ENCODE data around the gene DYRK1A.
"Not testable (repeated sequence)": the region's sequence is repeated elsewhere in the genome, so short reads cannot be mapped to it uniquely, and the experiment has no call there.

Gene DYRK1A

DNA sequence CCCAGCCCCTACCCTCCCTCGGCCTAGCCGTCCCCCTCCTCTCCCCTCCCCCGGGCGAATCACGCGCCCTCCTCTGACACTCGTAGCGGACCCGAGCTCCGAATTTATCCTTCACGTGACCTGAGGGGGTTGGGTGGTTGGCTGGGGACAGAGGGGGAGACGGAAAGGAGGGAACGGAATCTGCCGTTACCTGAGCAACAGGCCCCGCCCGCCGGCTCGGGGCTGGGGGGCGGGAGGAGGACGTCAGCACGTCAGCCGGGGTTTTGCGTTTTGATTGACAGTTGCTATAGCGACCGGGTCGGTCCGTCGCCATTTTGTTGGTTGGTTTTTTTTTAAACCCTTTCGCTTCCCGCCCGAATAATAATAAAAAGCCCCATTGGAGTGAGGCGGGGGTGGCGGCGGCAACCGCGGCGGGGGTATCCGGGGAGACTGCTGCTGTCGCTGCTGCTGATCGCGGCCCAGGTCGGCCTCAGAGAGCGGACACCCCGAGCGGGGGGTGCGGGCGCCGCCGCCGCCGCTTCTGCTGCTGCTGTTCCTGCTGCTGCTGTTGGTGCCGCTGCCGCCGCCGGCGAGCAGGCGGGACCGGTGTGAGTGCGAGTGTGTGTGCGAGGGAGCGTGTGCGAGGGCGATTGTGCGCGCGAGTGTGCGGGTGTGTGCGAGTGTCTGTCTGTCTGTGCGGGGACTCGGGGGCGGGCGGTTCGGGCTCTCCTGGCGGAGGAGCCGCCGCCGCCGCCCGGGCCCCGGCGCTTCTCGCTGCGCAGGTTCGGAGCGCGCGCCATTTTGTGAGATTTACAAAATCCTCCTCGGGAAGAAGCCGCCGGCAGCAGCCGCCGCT, at the start of gene DYRK1A:
DYRK1A (plus strand) TSS at position 292 of the 835 bp plus-strand sequence. CDS start 53,602 bp downstream, outside the sequence.
- DNase-seq, result peak; percentile 92

DNA sequence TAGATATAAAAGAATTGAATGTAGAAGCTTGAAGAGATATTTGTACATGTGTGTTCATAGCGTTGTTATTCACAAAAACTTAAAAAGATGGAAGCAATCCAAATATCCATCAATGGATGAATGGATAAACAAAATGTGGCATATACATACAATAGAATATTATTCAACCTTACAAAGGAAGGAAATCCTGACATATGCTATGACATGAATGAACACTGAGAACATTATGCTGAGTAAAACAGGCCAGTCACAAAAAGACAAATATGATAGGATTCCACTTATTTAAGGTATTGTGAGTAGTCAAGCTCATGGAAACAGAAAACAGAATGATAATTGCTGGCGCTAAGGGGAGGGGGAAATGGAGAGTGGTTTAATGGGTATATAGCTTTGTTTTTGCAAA, 47.0 kb upstream of the DYRK1A start:
- no peak for DNase-seq

DNA sequence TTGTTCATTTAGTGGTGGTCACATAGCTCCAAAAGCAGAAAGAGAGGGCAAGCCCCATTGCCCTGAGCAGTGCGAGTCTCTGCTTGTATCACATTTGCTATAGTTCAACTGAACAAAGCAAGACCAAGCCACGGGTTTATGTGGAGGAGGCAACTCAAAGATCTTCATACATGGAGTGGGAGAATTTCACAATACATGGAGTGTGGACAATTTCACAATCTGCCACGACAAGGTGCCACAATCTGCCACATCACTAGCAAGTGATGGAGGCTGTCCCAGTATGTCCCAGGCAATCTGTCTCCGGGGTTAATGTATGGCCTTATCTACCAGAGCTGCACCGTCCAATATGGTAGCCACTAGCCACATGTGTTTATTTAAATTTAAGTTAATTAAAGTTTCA, 44.5 kb upstream of the DYRK1A start:
- no peak for DNase-seq

DNA sequence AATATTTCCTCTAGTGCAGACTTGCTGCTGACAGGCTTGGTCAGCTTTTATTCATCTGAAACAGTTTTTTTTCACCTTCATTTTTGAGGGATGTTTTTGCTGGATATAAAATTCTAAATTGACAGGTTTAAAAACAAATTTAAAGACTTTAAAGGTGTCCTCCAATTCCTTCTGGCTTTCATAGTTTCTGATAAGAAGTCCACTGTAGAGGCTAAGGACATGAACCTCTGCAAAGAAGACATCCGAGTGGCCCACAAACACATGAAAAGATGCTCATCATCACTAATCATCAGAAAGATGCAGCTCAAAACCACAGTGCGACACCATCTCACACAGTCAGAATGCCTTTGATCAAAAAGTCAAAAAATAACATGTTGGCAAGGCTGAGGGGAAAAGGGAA, 42.0 kb upstream of the DYRK1A start:
- DNase-seq, result no peak

DNA sequence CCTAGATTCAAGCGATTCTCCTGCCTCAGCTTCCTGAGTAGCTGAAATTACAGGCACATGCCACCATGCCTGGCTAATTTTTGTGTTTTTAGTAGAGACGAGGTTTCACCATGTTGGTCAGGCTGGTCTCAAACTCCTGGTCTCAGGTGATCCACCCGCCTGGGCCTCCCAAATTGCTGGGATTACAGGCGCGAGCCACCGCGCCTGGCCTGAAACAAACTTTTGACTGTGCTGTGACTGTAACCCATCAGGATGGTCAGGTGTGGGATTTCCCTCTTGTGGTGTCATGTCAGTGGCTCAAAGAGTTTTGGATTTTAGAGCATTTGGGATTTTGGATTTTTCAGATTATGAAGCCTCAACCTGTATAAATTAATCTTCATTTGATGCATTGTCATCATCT, 38.4 kb upstream of the DYRK1A start:
- DNase-seq, result not testable (repeated sequence)

DNA sequence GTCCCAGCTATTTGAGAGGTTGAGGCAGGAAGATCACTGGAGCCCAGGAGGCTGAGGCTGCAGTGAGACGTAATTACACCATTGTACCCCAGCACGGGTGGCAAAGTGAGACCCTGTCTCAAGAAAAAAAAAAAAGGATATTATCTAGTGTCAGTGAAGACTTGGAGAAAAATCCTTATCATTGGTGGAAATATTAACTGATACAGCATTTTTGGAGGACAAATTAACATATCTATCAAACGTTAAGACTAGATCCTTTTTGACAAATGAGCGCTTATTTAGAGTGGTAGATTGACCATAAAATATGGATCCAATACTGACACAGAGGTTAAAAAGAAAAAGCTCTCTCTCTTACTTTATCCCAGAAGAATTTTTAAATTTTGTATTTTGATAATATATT, 35.2 kb upstream of the DYRK1A start:
- DNase-seq, result no peak

GRCh38 chr21:37335053-37335452, 31.5 kb upstream of the DYRK1A start:
- DNase-seq, result no peak

- no peak for DNase-seq
Measured at GRCh38 chr21:37337179-37337578, 29.4 kb upstream of the DYRK1A start.

GRCh38 chr21:37337831-37338230, 28.7 kb upstream of the DYRK1A start:
- DNase-seq, result no peak

- DNase-seq, result no peak
Measured at GRCh38 chr21:37338671-37339551, 27.7 kb upstream of the DYRK1A start.

DNA sequence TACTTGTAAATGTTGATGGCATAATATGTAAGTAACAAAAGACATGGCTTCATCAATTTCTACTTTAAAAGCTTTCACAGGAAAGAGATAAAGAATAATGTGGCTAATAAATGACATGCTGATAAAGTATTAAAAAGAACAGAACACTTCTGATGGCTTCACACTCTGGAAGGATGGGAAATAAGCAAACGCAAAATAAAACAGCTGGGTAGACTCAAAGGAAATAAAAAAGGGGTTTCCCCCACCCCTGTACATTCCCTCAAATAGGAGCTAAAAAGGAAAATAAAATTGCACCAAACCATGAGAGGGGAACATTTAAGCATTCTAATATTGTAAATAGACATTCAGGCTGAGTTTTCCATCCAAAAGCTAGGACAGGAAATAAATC, 27.0 kb upstream of the DYRK1A start:
- no peak for DNase-seq

GRCh38 chr21:37341254-37341960, 25.2 kb upstream of the DYRK1A start:
- DNase-seq, result no peak

- DNase-seq, result no peak
Measured at GRCh38 chr21:37342046-37342632, 24.4 kb upstream of the DYRK1A start.

- no peak for DNase-seq
Measured at GRCh38 chr21:37346841-37347430, 19.6 kb upstream of the DYRK1A start.

DNA sequence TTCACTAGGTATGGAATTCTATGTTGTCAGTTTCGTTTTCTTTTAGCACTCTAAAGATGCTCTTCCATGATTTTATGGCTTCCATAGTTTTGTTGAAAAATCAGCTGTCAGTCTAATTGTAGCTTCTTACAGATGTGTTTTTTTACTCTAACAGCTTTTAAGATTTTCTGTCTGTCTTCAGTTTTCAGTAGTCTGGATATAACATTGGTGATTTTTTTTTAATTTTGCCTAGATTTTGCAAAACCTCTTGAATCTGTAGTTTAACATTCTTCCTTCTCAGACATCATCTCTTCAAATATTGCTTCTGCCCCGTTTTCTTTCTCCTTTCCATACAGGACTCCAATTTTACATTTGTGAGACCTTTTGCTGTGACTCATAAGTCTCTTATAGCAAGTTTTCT, 17.9 kb upstream of the DYRK1A start:
- peak; percentile 9 for DNase-seq

DNA sequence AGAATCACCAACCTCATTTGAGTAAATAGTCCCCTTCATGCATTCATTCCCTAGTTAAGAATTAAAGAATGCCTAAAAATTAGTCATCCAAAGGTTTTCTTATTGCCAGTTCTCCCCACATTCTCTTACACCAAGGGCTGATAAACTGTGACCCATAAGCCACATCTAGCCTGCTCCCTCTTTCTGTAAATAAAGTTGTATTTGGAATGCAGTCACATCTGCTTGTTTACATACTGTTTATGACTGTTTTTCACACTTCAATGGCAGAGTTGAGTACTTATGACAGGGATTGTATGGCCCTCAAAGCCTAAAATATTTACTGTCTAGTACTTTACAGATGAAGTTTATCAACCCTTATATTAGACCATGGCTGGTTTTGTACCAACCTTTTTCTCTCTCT, 16.1 kb upstream of the DYRK1A start:
- DNase-seq, result peak; percentile 28

DNA sequence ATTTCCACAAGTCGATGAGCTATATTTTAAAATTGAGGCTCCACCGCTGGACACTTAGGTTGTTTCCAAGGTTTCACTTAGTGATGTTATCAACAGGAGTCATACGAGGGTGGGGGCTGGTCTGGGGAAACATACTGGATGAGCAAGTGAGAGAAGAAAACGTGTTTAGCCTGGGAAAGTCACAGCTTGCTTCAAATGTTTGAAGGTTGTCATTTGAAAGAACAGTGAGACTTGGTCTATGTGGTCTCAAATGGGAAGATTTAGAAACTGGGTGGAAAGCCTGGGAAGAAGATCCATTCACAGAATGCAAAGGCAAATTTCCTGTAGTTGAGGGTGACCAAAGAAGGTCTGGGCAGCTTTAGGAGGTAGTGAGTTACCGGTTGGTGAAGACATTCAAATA, 9.9 kb upstream of the DYRK1A start:
- no peak for DNase-seq

- DNase-seq, result no peak
Measured at GRCh38 chr21:37357691-37358090, 8.9 kb upstream of the DYRK1A start.

DNA sequence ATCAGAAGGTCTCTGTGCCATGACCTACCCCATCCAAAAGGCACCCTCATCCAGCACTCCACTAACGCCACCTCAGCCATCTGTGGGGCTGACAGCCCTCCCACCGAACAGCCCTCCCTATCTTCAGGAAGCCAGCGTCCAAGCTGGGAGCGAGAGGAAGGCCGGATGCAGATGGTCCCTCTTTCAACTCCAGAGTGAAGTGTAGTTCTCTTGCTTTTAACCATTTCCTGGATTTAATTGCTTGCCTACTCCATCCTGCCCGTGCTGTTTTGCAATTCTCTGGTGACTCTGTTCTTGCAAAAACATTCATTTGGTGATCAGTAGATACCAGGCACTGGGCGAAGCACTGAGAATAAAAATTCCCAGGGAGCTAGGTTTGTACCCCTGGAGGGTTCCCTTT, 8.2 kb upstream of the DYRK1A start:
- DNase-seq, result peak; percentile 80

DNA sequence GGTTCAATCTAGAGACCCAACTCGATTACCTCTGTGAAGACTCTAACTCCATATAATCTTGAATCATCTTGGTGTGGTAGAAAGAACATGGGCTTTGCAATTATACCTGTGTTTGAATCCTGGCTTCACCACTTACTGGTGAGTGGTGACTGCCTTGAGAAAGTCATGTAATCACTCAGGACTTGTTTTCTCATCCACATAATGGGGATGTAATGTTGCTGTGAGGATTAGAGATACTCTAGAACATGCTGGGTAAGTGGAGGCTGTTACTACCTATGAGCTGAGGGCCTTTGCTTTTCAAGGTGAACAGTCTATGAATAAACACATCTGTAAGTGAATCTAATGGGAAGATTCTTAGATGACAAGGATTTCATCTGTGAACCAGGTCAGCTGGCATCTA, 2.6 kb upstream of the DYRK1A start:
- DNase-seq, result no peak

DNA sequence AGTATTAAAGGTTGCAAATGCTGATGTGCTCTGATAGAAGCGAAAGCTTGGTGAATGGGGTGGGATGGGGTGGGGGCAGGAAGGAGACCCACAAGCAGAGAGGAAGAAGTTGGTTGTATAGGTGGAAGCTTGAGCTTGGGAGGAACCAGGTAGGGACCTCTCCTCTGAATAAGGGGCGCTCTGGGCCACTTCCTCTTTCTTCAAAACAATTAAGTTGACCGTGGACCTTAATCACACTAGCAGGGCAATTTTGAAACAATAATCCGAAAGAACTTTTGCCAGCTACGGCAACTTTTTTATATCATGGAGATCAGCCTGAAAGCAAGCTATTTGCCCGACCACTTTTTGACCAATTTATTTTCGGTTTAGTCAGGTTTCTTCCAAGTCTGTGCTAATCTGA, 1.9 kb upstream of the DYRK1A start:
- DNase-seq, result no peak

All from NCI-H510A treated with DMSO at 0.1 percent for 48 hours (cell line).